GM21360 (cell line): Measurements from ENCODE around the gene ZNF280A.
"Not testable (repeated sequence)": the region's sequence is repeated elsewhere in the genome, so short reads cannot be mapped to it uniquely, and the experiment has no call there.

ENCODE experiments used
- ATAC-seq: cut with Tn5 transposase; IDR thresholded peaks from one replicate; pipeline ENCODE4 v1.9.1; 2021; ENCODE audit warnings: mild to moderate bottlenecking, moderate library complexity; ENCODE audit not compliant: unreplicated experiment

ZNF280A gene

DNA sequence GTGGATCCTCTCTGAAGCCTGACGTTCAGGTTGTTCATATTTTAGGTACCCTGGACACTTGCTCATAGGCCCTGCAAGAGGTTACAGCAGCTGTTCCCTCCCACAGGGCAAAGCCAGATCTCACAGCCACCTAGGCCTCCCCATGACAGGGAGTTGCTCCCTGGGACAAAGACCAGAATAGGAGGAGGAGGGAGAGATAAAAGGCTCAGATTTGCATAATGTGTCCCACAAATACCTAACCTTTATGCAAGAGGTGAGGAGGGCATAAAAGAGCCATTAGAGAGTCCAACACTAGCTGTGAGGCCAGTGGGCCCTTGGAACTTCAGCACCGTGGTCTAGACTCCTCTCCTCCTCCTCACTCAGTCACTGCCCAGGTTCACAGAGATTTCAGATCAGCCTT is 45.3 kb downstream of the ZNF280A start:
- no peak for ATAC-seq

DNA sequence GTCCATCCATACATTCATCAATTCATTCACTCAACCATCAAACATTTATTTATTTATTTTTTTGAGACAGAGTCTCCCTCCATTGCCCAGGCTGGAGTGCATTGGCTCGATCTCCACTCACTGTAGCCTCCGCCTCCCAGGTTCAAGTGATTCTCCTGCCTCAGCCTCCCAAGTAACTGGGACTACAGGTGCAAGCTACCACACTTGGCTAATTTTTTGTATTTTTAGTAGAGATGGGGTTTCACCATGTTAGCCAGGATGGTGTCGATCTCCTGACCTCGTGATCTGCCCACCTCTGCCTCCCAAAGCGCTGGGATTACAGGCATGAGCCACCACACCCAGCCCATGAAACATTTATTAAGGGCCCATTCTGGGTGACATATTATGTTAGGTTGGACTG is 49.0 kb downstream of the ZNF280A start:
- not testable (repeated sequence) for ATAC-seq

DNA sequence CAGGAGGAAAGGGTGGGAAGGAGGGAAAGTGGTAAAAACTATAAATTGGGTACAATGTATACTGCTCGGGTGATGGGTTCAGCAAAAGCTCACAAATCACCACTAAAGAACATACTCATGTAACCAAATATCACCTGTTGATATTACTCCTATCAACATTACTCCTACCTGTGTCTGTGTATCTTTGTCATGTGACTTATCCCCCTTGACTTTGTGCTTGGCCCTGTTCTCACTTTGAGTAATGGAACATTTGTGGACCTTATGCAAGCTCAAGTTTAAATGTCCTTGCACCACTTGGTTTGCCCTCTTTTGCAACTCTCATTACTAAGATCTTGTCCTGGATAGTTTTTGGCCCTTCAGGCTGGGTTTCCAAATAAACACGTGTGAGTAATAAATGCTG is 50.5 kb downstream of the ZNF280A start:
- ATAC-seq = no peak

DNA sequence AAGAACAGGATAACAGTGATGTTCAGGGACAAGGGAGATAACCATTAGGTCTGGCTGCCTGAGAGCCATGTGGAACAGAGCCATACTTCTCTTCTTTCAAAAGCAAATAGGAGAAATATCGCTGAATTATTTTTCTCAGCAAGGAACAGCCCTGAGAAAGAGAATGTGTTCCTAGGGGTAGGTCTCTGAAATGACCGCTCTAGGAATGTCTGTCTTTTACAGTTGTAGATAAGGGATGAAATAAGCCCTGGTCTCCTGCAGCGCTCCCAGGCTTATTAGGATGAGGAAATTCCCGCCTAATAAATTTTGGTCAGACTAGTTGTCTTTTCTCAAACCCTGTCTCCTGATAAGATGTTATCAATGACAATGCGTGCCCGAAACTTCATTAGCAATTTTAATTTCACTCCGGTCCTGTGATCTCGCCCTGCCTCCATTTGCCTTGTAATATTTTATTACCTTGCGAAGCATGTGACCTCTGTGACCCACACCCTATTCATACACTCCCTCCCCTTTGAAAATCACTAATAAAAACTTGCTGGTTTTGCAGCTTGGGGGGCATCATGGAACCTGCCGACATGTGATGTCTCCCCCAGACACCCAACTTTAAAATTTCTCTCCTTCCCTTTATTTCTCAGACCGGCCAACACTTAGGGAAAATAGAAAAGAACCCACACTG is 51.1 kb downstream of the ZNF280A start:
- not testable (repeated sequence) for ATAC-seq

DNA sequence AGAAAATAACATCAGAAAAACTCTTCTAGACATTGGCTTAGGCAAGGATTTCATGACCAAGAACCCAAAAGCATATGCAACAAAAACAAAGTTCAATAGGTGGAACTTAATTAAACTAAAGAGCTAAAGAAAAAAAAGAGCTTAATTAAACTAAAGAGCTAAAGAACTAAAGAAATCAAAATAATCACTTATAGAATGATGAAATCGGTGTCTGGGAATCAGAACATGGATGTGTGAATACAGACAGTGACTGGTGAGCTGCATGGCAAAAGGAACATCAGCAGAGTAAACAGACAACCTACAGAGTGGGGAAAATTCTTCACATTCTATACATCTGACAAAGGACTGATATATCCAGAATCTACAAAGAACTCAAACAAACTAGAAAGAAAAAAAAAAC is 53.0 kb downstream of the ZNF280A start:
- ATAC-seq = no peak

DNA sequence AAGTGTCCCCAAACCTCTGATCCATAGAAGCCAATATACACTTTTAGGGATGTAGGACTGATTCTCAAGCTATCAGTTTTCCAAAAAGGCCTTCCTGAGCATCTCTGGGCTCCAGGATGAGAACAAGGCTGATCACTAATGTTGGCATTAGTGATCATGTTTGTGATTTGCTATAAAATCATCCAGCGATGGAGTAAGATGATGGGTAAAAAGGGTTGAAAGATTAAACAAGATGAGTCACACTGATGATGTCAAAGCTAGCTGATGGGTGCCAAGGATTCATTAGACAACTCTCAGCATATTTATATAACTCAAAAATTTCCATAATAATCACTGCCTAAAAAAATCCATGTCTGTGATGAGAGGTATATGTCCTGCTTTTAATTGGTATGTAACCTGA is 54.3 kb downstream of the ZNF280A start:
- ATAC-seq = no peak

DNA sequence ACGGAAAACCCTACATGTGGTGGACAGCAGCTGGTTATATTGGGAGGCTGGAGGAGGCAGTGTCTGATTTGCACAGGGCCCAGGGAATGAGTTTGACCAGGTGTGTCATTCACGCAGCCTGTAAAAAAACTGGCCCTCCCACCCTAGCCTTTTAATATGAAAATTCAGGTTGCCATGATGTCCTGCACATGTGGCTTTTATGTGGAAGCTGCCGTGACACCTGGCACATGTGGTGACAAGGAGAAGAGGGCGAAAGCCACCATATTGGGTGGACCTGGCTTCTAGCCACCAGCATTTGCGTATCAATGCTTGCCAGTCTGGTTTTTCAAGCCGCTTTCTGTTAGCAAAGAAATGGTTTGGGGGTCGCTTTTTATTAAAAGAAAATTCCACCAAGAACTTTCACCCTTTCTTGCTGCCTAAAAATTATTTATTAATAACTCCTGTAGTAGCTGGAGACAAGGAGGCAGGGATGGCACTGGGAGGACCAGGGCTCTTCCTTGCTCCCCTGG is 54.9 kb downstream of the ZNF280A start:
- no peak for ATAC-seq

DNA sequence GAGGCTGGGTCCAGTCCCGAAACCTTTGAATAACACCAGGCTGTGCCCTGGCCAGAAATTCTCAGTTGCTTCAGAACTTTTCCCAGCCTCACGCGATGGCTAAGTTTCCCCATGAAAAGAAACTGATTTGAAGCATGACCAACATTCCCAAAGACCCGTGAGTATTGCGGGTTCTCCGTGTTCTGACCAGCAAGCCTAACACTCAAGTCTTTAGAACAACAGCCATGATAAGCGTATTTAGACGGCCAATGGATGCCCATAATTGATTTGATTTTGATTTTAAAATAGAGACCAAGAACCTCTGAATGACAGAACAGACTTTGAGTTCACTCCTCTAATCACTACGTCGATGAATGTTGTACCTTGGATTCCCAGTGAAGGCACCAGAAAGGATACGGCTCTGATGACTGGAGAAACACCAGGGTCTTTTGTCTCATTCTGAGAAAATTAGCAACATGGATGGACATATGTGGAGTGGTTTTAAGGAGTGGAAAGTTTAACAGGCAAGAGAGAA is 55.5 kb downstream of the ZNF280A start:
- ATAC-seq = no peak

DNA sequence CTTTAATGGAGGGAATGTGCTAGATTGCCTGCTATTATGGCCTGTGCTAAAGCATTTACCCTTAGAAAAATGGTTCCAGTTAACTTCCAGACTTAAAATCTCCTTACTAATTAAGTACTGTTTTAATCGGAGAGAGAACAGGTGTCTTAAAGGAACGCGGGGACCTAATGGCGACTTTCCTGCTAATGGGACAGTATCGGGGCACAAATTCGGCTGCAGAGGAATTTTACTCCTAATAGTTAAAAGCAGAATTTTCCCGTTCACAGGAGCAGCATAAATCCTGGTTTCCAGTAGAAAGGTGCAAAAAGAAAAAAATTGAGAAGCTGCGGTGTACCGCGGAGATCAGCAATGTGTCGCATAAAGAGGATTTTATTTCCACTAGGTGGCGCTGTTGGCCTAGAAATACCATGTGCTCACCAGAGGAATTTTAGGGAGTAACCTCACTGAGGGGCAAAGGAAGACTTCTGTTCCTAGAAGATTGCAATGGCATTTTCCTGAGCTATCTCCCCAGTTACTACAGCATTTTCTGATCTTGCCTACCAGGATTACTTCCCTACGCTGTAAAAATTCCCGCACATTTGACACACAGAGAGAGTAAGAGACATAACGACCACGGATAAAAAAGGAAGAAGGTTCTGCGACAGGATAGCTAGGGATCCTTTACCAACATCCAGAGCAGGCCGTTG is 56.1 kb downstream of the ZNF280A start:
- ATAC-seq = no peak
